ENCODE measurements around the gene KCNC1. TPM values are rescaled to one million over a fixed set of nuclear protein-coding genes. Genes with fewer than 3 reads are reported as not detected.

The KCNC1 gene
- total RNA-seq, 2 experiments from 2014 or later: not detected

DNA sequence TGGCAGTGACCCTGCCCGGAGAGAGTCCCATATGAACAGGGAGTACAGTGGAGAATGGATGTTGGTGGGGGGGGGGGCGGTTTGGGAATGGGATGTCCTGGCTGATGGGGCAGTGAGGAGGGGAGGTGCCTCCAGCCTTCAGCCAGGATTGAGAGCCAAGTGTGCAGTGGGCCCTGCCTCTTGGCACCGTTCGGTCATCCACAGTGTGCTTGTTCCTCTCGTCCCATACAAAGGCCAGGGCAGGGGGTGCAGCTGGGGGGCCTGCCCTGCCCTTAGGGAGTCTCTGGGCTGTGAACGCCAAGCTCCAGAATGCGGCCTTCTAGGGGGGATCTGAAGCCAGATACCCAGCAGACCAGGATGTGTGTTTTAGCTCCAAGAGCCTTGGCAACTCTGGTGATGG is 34.0 kb downstream of the KCNC1 start:
- CTCF ChIA-PET: interaction anchor here (0.7 to 1.1 kb wide), 2 partner anchors 58 to 80 kb away, joined by 3 read pairs; no protein-coding TSS in a partner anchor
- POLR2A ChIA-PET: no interaction called here

DNA sequence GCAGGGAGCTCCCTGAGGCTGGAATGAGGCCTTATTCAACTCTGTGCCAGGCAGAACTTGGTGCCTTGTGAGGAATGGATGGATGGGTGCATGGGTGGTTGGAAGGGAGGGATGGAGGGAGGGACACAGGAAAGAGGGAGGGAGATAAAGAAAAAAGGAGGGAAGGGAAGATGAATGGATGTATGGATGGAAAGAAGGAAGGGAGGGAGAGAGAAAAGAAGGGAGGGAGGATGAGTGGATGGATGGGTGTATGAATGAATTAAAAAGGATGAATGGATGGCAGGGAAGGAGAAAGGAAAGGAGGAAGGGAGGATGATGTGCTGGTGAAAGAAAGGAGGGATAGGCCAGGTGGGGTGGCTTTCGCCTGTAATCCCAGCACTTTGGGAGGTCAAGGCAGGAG is 34.6 kb downstream of the KCNC1 start:
- POLR2A ChIA-PET: no interaction called here

DNA sequence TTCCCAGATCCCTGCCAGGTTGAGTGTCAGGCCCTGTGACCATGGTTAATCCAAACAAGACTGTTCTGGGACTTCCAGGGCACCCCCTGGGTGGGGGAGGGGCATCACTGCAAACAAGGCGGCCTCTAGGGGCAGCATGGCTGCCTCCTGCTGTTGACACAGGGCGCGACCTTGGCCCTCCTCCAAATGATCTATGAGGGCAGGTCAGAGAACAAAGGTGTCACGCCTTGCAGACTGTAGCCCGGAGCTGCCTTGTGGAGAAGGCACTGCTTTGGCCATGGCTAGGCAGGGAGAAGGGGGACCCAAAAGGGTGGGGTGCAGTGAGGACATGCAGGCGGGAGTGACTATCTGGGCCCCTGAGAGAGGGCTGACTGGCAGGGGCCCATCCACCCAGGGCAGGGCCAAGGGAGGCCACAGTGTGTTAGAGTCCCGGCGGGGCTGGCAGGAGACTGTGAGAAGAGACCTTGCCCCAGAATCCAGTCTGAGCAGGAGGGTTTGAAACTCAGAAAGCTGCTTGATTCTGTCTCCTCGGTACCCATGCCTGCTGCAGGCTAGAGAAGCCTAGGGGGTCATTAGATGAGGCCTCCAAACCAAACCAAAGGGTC is 35.6 kb downstream of the KCNC1 start:
- POLR2A ChIA-PET: no interaction called here
- CTCF ChIA-PET: no interaction called here

More for the DNA sequence above, 34.6 kb downstream of the KCNC1 start:
- CTCF ChIA-PET: interaction anchor here (0.7 to 1.1 kb wide), 2 partner anchors 58 to 79 kb away, joined by 3 read pairs; no protein-coding TSS in a partner anchor

DNA sequence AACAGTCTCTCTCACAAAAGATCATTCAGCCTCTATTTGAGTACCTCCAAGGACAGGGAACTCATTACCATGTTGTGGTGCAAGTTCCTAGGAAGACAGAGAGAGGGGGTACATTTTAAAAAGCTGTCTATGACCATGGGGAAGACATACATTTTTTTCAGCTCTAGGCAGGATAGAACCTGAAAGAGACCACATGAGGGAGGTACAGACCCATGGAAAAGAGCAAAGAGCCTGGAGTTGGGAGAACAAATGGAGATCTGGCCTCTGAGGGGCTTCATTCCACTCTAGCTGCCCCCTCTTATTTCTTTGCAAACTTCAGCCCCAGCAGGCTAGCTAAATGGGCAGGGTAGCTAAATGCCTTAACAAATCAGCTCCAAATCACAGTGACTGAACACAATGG is 36.3 kb downstream of the KCNC1 start:
- CTCF ChIA-PET: no interaction called here
- POLR2A ChIA-PET: no interaction called here

DNA sequence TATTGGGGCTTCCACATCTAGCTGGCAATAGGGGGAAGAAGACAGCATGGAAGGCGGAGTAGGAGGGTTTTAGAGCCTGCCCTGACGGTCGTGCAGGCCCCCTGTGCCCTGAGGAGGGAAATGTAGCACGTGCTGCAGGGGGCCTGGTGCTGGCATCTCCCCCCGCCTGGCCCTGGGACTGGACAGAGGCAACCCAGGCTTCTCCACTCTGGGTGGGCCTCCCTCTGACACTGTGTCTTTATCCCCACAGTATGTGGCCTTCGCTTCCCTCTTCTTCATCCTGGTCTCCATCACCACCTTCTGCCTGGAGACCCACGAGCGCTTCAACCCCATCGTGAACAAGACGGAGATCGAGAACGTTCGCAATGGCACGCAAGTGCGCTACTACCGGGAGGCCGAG is 36.8 kb downstream of the KCNC1 start:
- ChIA-PET POLR2A (no interaction called here), CTCF (no interaction called here)

DNA sequence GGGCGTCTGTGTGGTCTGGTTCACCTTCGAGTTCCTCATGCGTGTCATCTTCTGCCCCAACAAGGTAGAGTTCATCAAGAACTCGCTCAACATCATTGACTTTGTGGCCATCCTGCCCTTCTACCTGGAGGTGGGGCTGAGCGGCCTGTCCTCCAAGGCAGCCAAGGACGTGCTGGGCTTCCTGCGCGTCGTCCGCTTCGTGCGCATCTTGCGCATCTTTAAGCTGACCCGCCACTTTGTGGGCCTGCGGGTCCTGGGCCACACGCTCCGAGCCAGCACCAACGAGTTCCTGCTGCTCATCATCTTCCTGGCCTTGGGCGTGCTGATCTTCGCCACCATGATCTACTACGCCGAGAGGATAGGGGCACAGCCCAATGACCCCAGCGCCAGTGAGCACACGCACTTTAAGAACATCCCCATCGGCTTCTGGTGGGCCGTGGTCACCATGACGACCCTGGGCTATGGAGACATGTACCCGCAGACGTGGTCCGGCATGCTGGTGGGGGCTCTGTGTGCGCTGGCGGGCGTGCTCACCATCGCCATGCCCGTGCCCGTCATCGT is 37.3 kb downstream of the KCNC1 start:
- ChIA-PET CTCF (no interaction called here), POLR2A (no interaction called here)

DNA sequence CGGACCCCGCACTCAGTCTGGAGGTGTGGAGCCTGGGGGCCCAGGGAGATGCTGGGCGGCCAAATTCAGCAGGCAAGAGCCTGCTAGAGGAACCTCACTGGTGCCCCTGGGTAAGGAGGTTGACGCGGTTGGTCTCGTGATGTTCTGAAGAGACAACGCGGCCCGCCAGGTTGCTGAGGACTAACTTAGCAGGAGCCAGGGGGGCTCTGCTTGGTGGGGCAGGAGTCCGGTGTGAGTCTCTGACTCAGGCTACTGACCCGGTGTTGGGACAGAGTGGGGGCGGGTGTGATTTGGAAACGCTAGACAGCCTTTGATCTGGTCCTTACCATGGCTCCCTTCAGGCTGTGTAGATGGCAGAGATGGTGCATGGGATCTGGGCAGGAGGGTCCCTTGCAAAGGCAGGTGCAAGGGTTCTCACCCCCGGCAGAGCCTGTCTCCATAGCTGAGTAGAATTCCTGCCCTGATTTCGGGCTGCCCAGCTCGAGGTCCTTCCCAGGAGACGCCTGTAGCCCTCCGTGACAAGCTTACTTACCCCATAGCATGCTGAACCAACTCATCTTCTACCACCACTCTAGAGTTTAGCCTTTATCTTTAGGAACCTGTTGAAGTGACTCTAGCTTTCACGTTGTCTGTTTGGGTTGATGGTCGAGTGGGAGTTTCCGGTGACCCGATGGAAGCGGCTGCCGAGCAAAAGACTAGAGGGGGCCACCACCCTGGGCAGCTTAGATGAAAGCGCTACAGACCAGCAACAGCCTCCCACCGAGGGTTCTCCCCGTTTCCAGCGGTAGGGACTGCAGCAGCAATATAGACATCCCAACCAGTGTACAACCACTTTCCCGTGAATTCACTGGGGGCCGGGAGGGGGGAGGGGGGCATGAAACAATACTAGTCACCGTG is 38.4 kb downstream of the KCNC1 start:
- ChIA-PET POLR2A (no interaction called here), CTCF (no interaction called here)

DNA sequence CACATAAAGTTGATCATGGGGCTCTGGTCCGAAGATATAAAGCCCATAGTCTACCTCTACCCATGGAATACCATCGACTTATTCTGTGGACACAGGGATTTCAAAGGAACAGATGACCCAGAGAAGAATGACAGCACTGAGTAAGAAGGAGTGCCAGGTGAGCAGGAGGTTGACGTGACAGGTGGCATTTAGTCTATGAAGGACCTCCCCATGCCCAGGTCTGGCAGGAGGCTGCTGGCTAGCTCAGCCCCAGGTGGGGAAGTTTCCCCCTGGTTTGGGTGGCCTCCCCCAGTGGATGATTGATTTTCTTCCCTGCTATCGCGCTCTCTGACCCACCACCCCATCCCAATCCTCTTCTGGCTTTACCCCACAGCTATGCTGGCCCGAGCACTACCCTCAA is 39.1 kb downstream of the KCNC1 start:
- CTCF ChIA-PET: no interaction called here
- POLR2A ChIA-PET: no interaction called here

DNA sequence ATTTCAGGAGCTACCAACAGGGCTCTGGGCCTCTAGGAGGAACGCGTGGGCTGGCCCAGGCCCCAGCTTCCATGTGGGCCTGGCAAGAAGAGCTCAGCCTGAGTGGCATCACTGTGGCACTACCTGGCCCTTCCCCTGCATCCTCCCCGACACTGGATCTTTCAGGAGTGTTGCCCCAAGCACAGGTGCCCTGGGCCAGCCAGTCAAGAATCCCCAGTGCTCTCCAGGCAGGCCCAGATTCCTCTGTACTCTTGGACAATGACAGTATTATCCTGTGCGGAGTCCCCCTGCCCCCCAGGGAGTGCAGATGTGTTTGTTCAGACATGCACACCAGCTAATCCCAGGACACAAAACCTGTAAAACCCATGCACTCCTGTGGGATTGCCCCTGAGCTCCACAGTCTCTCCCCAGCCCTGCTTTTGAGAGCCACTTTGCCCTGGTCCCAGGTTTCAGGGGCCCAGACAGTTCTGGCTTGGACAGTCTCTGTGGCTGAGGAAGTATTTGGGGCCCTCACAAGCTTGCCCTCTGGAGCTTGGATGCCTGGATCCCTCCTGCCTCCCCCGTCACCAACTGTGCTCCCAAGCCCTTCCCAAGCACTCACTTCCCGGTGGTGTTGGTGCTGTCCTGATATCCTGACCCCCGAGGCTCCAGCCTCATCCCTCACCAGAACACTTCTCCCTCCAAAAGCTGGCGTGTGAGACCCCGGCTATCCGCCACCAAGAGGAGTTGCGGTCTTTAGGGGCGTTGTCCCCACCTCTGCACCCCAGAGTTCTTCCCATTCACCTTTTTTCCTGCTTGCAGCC is 39.9 kb downstream of the KCNC1 start:
- POLR2A ChIA-PET: no interaction called here
- CTCF ChIA-PET: no interaction called here

DNA sequence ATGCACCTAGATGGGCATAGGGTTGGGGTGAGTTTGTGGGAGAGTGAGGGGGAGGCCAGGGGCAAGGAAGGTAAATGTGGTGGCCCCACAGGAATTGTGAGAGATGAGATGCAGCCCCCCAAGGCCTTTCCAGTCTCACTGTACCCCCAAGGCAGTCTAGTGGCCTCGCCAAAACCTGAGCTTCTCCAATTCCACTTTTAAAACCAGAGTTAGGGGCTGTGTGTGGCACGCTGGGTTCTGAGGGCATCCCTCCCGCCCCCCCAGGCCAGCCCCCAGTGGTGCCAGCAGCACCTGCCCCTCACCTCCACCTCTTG is 40.4 kb downstream of the KCNC1 start:
- ChIA-PET POLR2A (no interaction called here), CTCF (no interaction called here)

DNA sequence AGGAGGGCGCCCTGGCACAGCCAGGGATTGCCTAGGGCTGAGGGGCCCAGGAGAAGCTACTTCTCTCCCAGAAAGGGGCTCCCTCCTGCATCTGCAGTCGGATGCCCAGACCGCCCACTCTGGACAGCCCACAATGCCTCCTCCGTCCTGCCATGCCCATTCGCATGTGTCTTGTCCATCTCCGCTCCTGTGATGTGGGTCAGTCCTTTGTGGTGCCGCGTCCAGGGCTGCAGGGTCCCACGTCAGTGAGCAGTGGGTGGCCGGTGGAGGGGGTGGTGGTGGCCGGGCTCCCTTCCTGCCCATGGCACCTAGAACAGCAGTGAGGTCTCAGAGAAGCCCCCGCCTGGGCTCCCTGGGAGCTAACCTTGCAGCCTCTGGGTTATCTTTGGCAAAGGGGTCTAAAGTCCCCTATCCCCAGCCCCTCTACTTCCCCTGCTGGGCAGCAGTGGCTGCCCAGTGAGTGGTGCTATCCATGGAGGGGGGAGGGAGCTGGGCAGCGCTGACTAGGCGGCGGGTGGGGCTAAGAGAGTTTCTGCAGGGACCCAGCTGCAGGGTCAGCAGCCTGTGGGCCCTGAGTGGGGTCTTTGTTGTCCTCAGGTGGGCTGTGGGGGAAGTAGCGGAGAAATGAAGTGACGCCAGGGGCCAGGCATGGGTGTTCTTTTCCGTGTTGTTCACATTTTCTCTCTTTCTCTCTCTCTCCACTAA is 41.1 kb downstream of the KCNC1 start:
- ChIA-PET CTCF (no interaction called here), POLR2A (no interaction called here)

DNA sequence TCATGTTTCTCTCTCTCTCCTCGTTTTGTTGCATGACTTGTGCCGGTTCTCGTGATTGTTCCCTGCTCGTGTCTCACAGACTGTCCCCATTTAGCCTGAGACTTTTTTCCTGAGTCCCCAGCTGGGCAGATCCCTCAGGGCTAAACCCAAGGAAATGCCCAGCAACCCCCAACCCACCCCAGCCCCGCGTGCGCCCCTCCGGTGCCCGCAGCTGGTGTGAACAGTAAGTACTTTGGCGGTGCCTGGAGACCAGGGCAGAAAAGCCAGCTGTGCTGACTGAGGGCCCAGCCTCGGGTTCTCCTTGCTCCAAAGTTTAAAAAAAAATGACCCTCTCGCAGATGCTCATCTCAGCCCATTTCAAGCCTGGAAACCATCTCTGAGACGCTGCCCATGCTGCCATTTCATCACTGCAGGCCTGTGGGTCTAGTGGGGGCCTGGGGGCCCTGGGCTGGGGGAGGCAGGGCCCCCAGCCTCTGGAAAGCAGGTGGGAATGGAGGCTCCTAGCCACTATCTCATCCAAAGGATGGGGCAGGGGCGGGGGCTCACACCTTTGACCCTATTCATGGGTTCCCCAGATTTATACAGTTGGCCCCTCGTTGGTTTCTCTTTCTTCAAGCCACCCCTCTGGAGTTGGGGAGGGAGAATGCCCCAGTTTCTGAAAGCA is 41.8 kb downstream of the KCNC1 start:
- ChIA-PET POLR2A (no interaction called here), CTCF (no interaction called here)

DNA sequence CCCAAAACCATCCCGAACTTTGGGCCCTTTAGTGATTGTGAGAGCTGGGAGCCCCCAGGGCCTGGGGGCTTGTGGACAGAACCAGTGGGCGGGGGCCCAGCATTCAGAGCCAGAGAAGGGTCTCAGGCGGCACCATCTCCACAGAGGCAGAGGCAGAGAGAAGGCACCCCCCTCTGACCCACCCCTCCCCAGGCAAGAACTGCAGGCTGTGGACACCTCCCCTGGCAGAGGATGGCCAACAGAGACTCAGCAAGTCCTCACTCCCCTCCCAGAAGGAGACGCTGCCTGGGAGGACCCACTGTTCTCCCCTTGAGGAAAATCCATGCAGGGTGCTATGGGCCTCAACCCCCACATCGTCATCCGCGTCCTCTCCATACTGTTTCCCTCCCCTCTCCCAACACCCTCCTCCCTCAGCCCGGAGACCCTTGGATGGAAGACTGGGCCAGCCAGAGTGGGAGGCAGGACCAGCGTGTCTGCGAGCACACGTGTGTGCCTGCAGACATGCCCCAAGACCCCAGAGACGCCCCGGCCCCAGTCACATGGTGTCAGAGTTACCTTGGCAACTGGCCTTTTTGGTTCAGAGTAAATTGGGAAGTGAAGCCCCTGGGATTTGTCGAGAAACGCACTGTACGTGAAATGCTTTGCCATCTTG is 42.6 kb downstream of the KCNC1 start:
- POLR2A ChIA-PET: no interaction called here
- CTCF ChIA-PET: no interaction called here

DNA sequence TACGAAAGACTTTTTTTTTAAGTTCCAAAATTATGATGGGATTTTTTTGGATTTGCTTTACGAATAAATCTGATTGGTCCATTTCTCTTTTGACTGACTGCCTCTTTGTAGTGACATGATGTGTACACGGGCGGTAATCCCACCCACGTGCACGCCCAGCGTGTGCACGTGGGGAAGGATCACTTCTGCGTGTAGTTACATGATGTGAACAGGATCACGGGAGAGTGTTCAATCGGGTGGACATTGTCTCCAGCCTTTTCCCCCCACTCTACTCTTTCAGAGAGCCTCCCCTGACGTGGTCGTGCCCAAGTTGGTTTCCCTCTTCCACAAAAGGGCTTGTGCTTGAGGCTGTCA is 43.1 kb downstream of the KCNC1 start:
- CTCF ChIA-PET: no interaction called here
- POLR2A ChIA-PET: no interaction called here

DNA sequence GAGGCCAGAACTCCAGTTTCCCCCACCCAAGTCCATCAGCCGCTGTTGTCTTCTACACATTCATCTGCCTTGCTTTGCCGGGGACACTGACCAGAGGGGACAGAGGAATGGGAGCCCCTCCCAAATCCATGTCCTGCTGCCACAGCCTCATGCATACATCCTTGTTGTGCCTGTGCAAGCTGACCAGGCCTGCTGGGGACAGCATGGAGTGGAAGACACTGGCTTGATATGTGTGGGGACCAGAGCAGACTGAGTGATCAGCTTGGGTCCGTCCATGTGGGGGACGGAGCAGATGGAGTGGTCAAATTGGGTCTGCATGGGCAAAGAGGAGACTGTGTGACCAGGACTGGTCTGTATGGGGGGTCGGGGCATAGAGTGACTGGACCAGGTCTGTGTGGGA is 43.8 kb downstream of the KCNC1 start:
- ChIA-PET POLR2A (no interaction called here), CTCF (no interaction called here)

DNA sequence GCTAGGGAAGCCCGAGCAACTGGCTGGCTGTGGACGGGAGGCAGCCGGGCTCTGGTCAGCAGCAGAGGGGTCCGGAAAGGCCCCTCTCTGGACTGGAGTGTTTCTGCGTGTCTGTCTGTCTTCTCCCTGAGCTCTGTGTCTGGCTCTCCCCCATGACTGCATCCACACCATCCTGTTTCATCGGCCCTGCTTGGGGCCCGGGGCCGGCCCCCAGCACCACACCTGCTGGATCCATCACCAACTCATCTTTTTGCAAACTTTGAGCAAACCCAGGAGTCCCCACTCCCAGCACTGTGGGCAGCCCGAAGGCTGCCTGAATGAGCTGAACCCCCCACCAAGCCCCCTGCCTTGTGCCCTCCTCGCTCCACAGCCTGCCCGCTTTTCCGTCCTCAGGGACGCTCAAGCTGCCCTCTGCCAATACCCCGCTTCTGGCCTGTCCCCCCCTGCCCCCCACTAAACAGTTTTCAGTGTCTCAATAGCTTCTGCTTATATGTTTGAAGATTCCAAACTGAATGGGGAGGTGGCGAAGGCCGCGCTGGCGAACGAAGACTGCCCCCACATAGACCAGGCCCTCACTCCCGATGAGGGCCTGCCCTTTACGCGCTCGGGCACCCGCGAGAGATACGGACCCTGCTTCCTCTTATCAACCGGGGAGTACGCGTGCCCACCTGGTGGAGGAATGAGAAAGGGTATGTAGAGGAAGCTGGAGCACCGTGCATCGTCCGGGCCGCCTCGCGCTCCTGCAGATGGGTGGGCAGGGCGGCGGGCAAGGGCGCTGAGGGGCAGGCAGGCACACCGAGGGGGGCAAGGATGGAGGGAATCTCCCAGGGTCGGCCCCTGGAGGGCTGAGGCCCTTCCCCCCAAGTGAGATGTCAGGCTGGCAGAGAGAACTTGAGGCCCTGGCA is 44.6 kb downstream of the KCNC1 start:
- POLR2A ChIA-PET: no interaction called here
- CTCF ChIA-PET: no interaction called here

DNA sequence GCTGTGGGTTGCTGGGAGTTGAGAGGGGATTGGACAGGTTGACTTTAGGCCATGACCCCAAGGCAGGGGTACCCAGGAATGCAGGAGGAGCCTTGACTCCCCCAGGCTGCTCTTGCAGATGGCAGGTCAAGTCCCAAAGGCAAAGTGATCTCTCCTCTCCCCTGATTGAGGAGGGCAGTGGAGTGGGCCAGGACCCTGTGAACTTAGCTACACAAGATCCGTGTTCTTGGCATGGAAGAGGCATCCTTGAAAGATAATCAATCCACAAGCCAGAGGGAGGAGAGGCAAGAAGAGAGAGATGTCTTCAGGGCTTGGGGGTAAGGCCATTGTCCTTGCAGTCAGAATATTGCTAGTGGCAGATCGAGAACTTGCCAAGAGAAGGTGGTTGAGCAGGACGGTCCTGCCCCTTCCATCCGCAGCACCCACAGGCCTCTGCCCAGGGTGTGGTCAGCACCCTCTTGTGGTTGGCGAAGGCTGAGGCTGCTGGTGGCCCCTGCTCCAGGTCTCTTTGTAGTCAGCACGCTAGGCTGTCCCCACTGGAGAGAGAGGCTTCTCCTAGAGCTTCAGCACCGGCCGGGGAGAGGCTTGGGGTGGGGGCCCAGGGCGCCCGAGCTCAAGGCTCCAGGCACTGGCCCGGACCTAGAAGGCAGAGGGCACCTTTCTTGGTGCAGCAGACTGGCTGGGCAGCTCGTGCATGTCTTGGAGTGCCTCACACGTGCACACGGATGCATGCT is 45.4 kb downstream of the KCNC1 start:
- POLR2A ChIA-PET: no interaction called here

DNA sequence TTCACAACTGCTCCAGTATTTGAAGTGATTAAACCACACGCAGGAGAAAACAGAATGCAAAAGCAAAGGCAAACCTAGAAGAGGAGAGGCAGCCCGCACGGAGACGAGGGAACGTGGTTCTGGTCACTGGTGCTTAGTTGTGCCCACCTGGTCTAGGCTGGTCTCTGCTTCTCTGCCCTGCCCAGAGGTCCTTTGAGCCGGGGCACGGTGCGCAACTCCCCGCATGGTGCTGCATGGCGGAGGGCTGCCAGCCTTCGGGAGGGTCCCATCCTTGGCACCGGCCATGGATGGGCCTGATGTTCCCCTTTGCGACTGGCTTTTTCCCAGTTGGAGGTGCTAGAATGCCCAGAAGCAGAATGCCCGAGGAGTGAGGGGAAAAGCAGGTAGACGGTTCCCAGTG is 46.1 kb downstream of the KCNC1 start:
- ChIA-PET POLR2A (no interaction called here), CTCF (no interaction called here)

More for the DNA sequence above, 45.4 kb downstream of the KCNC1 start:
- CTCF ChIA-PET: no interaction called here
